Measurements from ENCODE around the gene EGFR. TPM values are rescaled to one million over a fixed set of nuclear protein-coding genes. Genes with fewer than 3 reads are reported as not detected.

Gene EGFR
- total RNA-seq, 4 donors from 2014 or later, result 224 to 292 (median 233) TPM

- no peak for DNase-seq (ENCODE audit: low spot score in 2 of 2)
- intact Hi-C loops (cut with DNase I; ENCODE audit: low total_unique reads), result no loop called here
- H3K4me3 ChIP-seq (ENCODE audit: low read depth, poor library complexity, severe bottlenecking), result no peak overlapping the region
- WGBS, 2 donors, result 83 to 95% methylated on average over 29 of the region's 29 CpGs
- TF ChIP-seq POLR2A (IDR thresholded peaks at IDR 0.05) (no peak), CTCF (IDR thresholded peaks at IDR 0.05) (no peak)
These were observed 14.2 kb upstream of the EGFR start for GRCh38 chr7:55004579-55004978.

GRCh38 chr7:55005241-55005851, 13.5 kb upstream of the EGFR start:
- intact Hi-C loops (cut with DNase I; ENCODE audit: low total_unique reads), result no loop called here
- no peak for DNase-seq (ENCODE audit: low spot score in 2 of 2)
- WGBS, 2 donors, result 83 to 84% methylated on average over 37 of the region's 37 CpGs
- TF ChIP-seq POLR2A (IDR thresholded peaks at IDR 0.05) (no peak), CTCF (IDR thresholded peaks at IDR 0.05) (no peak)
- H3K4me3 ChIP-seq (ENCODE audit: low read depth, poor library complexity, severe bottlenecking), result no peak overlapping the region

- intact Hi-C loops (cut with DNase I; ENCODE audit: low total_unique reads), result no loop called here
- H3K4me3 ChIP-seq (ENCODE audit: low read depth, poor library complexity, severe bottlenecking), result no peak overlapping the region
- 54 to 62% methylated on average over 11 of the region's 11 CpGs for WGBS, 2 donors
- DNase-seq (ENCODE audit: low spot score in 2 of 2), result no peak
- TF ChIP-seq CTCF (IDR thresholded peaks at IDR 0.05) (no peak), POLR2A (IDR thresholded peaks at IDR 0.05) (no peak)
These were observed 12.3 kb upstream of the EGFR start for GRCh38 chr7:55006499-55006898.

GRCh38 chr7:55013851-55014250, 5.0 kb upstream of the EGFR start:
- no peak for DNase-seq (ENCODE audit: low spot score in 2 of 2)
- WGBS, 2 donors, result 88 to 91% methylated on average over 1 of the region's 1 CpG
- TF ChIP-seq CTCF (IDR thresholded peaks at IDR 0.05), result no peak
- TF ChIP-seq POLR2A (IDR thresholded peaks at IDR 0.05), result no peak
- H3K4me3 ChIP-seq (ENCODE audit: low read depth, poor library complexity, severe bottlenecking), result no peak overlapping the region
- intact Hi-C loops (cut with DNase I; ENCODE audit: low total_unique reads), result no loop called here

- 81 to 84% methylated on average over 5 of the region's 5 CpGs for WGBS, 2 donors
- no peak overlapping the region for H3K4me3 ChIP-seq (ENCODE audit: low read depth, poor library complexity, severe bottlenecking)
- intact Hi-C loops (cut with DNase I; ENCODE audit: low total_unique reads), result no loop called here
- TF ChIP-seq POLR2A (IDR thresholded peaks at IDR 0.05) (no peak), CTCF (IDR thresholded peaks at IDR 0.05) (no peak)
- DNase-seq (ENCODE audit: low spot score in 2 of 2), result no peak
These were observed 2.6 kb upstream of the EGFR start for GRCh38 chr7:55016061-55016745.

- no peak for DNase-seq (ENCODE audit: low spot score in 2 of 2)
- no peak overlapping the region for H3K4me3 ChIP-seq (ENCODE audit: low read depth, poor library complexity, severe bottlenecking)
- TF ChIP-seq CTCF (IDR thresholded peaks at IDR 0.05) (no peak), POLR2A (IDR thresholded peaks at IDR 0.05) (no peak)
- WGBS, 2 donors, result 86 to 93% methylated on average over 3 of the region's 3 CpGs
- intact Hi-C loops (cut with DNase I; ENCODE audit: low total_unique reads), result no loop called here
These were observed 2.1 kb upstream of the EGFR start for GRCh38 chr7:55016746-55017090.

Measured in lower leg skin (tissue), 4 donors.